Purkinje cell (primary cell): ENCODE results near the gene ALCAM. TPM values are rescaled to one million over a fixed set of nuclear protein-coding genes. Genes with fewer than 3 reads are reported as not detected.

ENCODE experiments used
- polyA plus RNA-seq: library from polyadenylated mRNA; unstranded; fragments of >200 nt; fragmentation: Nextera tagmentation; gene quantifications from 2 replicates; pipeline ENCODE4 v1.2.1, GENCODE V29; 2014

The ALCAM gene
- 1.7 and 11.9 TPM in 2 replicates for polyA plus RNA-seq

DNA sequence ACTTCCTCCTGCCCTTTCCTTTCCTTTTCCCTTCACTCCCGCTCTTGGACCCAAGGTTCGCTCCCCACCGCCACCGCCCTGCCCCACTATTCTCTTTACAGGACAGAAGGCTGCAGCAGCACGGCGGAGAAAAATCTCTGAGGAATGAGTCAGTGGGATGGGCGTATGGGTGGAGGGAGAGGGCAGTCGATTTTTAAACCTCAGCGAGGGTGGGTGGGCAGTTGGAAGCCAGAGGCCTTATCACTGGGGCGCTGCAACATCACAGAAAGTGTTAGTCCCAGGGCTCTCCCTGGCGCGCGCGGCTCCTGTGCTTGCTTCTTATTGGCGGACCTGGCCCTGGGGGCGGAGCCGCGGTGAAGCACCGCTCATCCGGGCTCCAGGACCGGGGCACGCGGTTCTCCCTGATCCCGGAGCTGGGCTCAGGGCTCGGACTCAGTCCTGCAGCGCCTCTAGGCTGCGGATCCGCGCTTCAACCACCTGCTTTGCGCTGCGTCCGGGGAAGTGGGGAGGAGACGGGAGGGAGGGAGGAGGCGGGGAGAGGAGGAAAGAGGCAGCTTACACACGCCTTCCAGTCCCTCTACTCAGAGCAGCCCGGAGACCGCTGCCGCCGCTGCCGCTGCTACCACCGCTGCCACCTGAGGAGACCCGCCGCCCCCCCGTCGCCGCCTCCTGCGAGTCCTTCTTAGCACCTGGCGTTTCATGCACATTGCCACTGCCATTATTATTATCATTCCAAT lies at the start of gene ALCAM:
TSS of gene ALCAM (plus strand) at position 584 of the 737 bp plus-strand sequence.

